Measurements from ENCODE around the gene OBP2A.

DNA sequence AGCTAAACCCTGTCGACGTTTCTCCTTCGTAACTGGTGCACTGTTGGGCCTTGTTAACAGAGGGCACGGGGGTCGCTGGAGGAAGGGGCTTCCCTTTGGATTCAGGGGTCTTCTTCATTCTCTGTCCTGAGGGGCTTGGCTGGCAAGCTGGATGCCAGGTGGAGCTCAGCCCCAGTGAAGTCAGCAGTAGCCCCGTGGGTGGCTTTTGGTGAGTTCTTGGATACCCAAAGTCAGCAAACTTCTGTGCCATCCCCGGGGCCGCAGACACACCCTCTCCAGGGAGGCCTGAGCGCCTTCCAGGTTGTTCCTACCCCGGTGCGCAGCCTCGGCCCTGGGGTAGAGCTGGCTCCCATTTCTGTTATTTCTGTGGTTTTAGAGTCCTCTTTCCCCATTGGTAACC lies 12.3 kb upstream of the OBP2A start:
- TF ChIP-seq SIN3A (IDR thresholded peaks at IDR 0.05; ENCODE audit: borderline replicate concordance, insufficient read depth, low read length) (no peak), POLR2AphosphoS5 (IDR thresholded peaks at IDR 0.05; ENCODE audit: low read depth, low read length) (no peak), TAF1 (IDR thresholded peaks at IDR 0.05; ENCODE audit: borderline replicate concordance, insufficient read depth, low read length) (no peak), FOXP2 (optimal IDR thresholded peaks at IDR 0.05; ENCODE audit: borderline replicate concordance, extremely low read depth, extremely low read length, insufficient read depth) (no peak)
- TF ChIP-seq, protein P1, sequence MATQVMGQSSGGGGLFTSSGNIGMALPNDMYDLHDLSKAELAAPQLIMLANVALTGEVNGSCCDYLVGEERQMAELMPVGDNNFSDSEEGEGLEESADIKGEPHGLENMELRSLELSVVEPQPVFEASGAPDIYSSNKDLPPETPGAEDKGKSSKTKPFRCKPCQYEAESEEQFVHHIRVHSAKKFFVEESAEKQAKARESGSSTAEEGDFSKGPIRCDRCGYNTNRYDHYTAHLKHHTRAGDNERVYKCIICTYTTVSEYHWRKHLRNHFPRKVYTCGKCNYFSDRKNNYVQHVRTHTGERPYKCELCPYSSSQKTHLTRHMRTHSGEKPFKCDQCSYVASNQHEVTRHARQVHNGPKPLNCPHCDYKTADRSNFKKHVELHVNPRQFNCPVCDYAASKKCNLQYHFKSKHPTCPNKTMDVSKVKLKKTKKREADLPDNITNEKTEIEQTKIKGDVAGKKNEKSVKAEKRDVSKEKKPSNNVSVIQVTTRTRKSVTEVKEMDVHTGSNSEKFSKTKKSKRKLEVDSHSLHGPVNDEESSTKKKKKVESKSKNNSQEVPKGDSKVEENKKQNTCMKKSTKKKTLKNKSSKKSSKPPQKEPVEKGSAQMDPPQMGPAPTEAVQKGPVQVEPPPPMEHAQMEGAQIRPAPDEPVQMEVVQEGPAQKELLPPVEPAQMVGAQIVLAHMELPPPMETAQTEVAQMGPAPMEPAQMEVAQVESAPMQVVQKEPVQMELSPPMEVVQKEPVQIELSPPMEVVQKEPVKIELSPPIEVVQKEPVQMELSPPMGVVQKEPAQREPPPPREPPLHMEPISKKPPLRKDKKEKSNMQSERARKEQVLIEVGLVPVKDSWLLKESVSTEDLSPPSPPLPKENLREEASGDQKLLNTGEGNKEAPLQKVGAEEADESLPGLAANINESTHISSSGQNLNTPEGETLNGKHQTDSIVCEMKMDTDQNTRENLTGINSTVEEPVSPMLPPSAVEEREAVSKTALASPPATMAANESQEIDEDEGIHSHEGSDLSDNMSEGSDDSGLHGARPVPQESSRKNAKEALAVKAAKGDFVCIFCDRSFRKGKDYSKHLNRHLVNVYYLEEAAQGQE (IDR thresholded peaks at IDR 0.05; ENCODE audit: insufficient read depth in 1 of 2, low read depth in 2 of 2, low read length in 2 of 2): no peak

All from PFSK-1 (cell line).